K562 (cell line): ENCODE measurements around the gene SPTLC2. TPM values are rescaled to one million over a fixed set of nuclear protein-coding genes. Genes with fewer than 3 reads are reported as not detected.

ENCODE experiments used
- ATAC-seq: fragments of 200-7000 bp; cut with Tn5 transposase; 3 replicates; pipeline ENCODE4 v1.9.1; 2020; ENCODE audit warnings: moderate library complexity
- BruUV-seq: library from RNA; stranded (reverse); fragments of 400-500 nt; replicated peaks from 2 replicates; lab custom pipeline; 2021; lab: Mats Ljungman, UMichigan
- CTCF ChIA-PET: fragments of 300-600 bp; formaldehyde crosslinking; extraction: SDS; loops from one replicate; lab custom pipeline; 2021; ENCODE audit warnings: low intra/inter-chr PET ratio; lab: Yijun Ruan, JAX
- POLR2A ChIA-PET: fragments of 300-600, 350-650 bp; sonication (Branson Sonifier 250); formaldehyde crosslinking; extraction: SDS; loops from one replicate; lab custom pipeline; 2021; ENCODE audit warnings: antibody characterized with exemption, inconsistent platforms; lab: Yijun Ruan, JAX
- DNase-seq, 4 experiments: peaks; one replicate each; pipeline versions ENCODE4 v3.0.0 to v3.0.0-alpha.2; 2011 to 2018; ENCODE audit warnings: low spot score in 3 of 4, mixed read lengths in 3 of 4; ENCODE audit errors: extremely low read depth in 1 of 4
- FAIRE-seq: peaks from 2 replicates; lab custom pipeline; 2011; peaks lifted over from hg19 to GRCh38; lab: Jason Lieb, UNC
- H2AFZ ChIP-seq: 2 replicates; pipeline ENCODE4 v1.6.0; 2011; ENCODE audit warnings: low read depth, low read length, control low read depth, inconsistent platforms
- H3K27ac ChIP-seq: fragments of 200-600 bp; 3 replicates; pipeline ENCODE4 v1.8.0; 2011; ENCODE audit warnings: low read depth, mild to moderate bottlenecking, control low read depth, inconsistent platforms, low read length, moderate library complexity, mixed read lengths; ENCODE audit errors: extremely low read depth
- H3K27me3 ChIP-seq, 2 experiments: fragments of 300-600 bp in 1 of 2; 2 replicates in 1 of 2; 3 replicates in 1 of 2; pipeline versions ENCODE4 v1.6.0 to v1.8.0; 2011; ENCODE audit warnings: inconsistent platforms in 2 of 2, low read length in 2 of 2, mild to moderate bottlenecking in 1 of 2, mixed read lengths in 1 of 2, moderate library complexity in 1 of 2; ENCODE audit not compliant: control insufficient read depth in 2 of 2, insufficient read depth in 2 of 2
- H3K36me3 ChIP-seq: fragments of 300-600 bp; 3 replicates; pipeline ENCODE4 v1.8.0; 2011; ENCODE audit warnings: mild to moderate bottlenecking, low read length, inconsistent platforms; ENCODE audit not compliant: control insufficient read depth, insufficient read depth
- H3K4me1 ChIP-seq, 2 experiments: fragments of 200-600 bp in 1 of 2; replicated peaks in 1 of 2; 2 replicates in 1 of 2; 3 replicates in 1 of 2; pipeline versions ENCODE4 v1.5.1 to v1.8.0; 2011; ENCODE audit warnings: inconsistent platforms in 2 of 2, low read length in 2 of 2, mild to moderate bottlenecking in 1 of 2, mixed read lengths in 1 of 2, moderate library complexity in 1 of 2; ENCODE audit not compliant: control insufficient read depth in 2 of 2, insufficient read depth in 2 of 2
- H3K4me2 ChIP-seq: 2 replicates; pipeline ENCODE4 v1.6.1; 2011; ENCODE audit warnings: low read length, control low read depth, inconsistent platforms, mixed read lengths; ENCODE audit not compliant: insufficient read depth
- H3K4me3 ChIP-seq: fragments of 200-600 bp; sonication (generic), shearing (Covaris generic); 2 replicates; pipeline ENCODE4 v1.5.1; 2016; ENCODE audit warnings: control low read depth, inconsistent platforms
- H3K79me2 ChIP-seq: fragments of 200-600 bp; 3 replicates; pipeline ENCODE4 v1.8.0; 2011; ENCODE audit warnings: low read length, inconsistent platforms; ENCODE audit not compliant: control insufficient read depth, insufficient read depth
- H3K9ac ChIP-seq, 2 experiments: 2 replicates each; pipeline versions ENCODE4 v1.6.0 to v1.6.1; 2011; ENCODE audit warnings: low read depth in 2 of 2, low read length in 2 of 2, control low read depth in 1 of 2, inconsistent platforms in 1 of 2, mild to moderate bottlenecking in 1 of 2, mixed read lengths in 1 of 2; ENCODE audit not compliant: insufficient read depth in 1 of 2
- H3K9me1 ChIP-seq: one replicate; pipeline ENCODE4 v1.6.0; 2011; ENCODE audit warnings: inconsistent platforms, mild to moderate bottlenecking, low read length, moderate library complexity; ENCODE audit not compliant: control insufficient read depth, insufficient read depth
- H3K9me3 ChIP-seq: replicated peaks from 2 replicates; pipeline ENCODE4 v1.5.1; 2011; ENCODE audit warnings: low read depth, low read length, inconsistent platforms; ENCODE audit not compliant: control insufficient read depth, insufficient read depth
- H4K20me1 ChIP-seq: replicated peaks from 2 replicates; pipeline ENCODE4 v1.6.1; 2011; ENCODE audit warnings: low read length, inconsistent platforms, mixed read lengths; ENCODE audit not compliant: control insufficient read depth, insufficient read depth
- ARHGAP35 ChIP-seq: fragments of 450-650 bp; IDR thresholded peaks from 2 replicates; pipeline ENCODE4 v1.6.1; 2018; ENCODE audit not compliant: partially characterized antibody
- CBX5 ChIP-seq: IDR thresholded peaks from 2 replicates; pipeline ENCODE4 v1.6.1; 2014; ENCODE audit warnings: low read depth, borderline replicate concordance
- CHD2 ChIP-seq: IDR thresholded peaks from 2 replicates; pipeline ENCODE4 v1.6.1; 2011; ENCODE audit warnings: low read depth, low read length
- KHSRP ChIP-seq: fragments of 450-650 bp; IDR thresholded peaks from 2 replicates; pipeline ENCODE4 v1.6.1; 2017
- LCOR ChIP-seq: sonication (generic); formaldehyde crosslinking; IDR thresholded peaks from 2 replicates; pipeline ENCODE4 v1.8.0; 2022; ENCODE audit warnings: mild to moderate bottlenecking, missing genetic modification reagents
- MBD2 ChIP-seq: sonication (generic); IDR thresholded peaks from 2 replicates; pipeline ENCODE4 v1.6.1; 2016; ENCODE audit warnings: low read depth, borderline replicate concordance
- RBM22 ChIP-seq: fragments of 200-400 bp; formaldehyde crosslinking; IDR thresholded peaks from 2 replicates; pipeline ENCODE4 v1.6.1; 2018; ENCODE audit warnings: low read length, low read depth; ENCODE audit not compliant: poor library complexity, severe bottlenecking
- SAFB2 ChIP-seq: fragments of 200-400 bp; formaldehyde crosslinking; IDR thresholded peaks from 2 replicates; pipeline ENCODE4 v1.6.1; 2018; ENCODE audit warnings: borderline replicate concordance, low read length, low read depth, moderate library complexity; ENCODE audit not compliant: severe bottlenecking
- SAP30 ChIP-seq: fragments of 200-600 bp; sonication (generic); IDR thresholded peaks from 2 replicates; pipeline ENCODE4 v1.6.1; 2012; ENCODE audit warnings: borderline replicate concordance, low read depth, mild to moderate bottlenecking, moderate library complexity, low read length, control low read depth, inconsistent platforms; ENCODE audit not compliant: insufficient read depth, poor library complexity, severe bottlenecking
- SMARCA4 ChIP-seq: fragments of 450-650 bp; IDR thresholded peaks from 2 replicates; pipeline ENCODE4 v1.6.1; 2016
- SREBF1 ChIP-seq: fragments of 150-350 bp; IDR thresholded peaks from 2 replicates; pipeline ENCODE4 v1.6.1; 2014; ENCODE audit warnings: antibody characterized with exemption, low read depth, low read length, borderline replicate concordance
- SREBF2 ChIP-seq: sonication (generic); formaldehyde crosslinking; IDR thresholded peaks from 2 replicates; pipeline ENCODE4 v1.4.0; 2020; ENCODE audit warnings: mild to moderate bottlenecking, missing genetic modification reagents
- TGIF2 ChIP-seq: sonication (generic); formaldehyde crosslinking; IDR thresholded peaks from 2 replicates; pipeline ENCODE4 v1.8.1; 2022; ENCODE audit warnings: mild to moderate bottlenecking, missing genetic modification reagents, moderate library complexity
- ZBTB2 ChIP-seq: fragments of 450-650 bp; IDR thresholded peaks from 2 replicates; pipeline ENCODE4 v1.6.1; 2016; ENCODE audit warnings: antibody characterized with exemption
- ZFX ChIP-seq: sonication (generic); formaldehyde crosslinking; IDR thresholded peaks from 2 replicates; pipeline ENCODE4 v1.8.0; 2022; ENCODE audit warnings: mild to moderate bottlenecking, missing genetic modification reagents, moderate library complexity
- ZNF830 ChIP-seq: fragments of 250-450 bp; sonication (Bioruptor Pico); IDR thresholded peaks from 2 replicates; pipeline ENCODE4 v1.5.0; 2021; ENCODE audit warnings: mild to moderate bottlenecking
- ZSCAN29 ChIP-seq: fragments of 450-650 bp; IDR thresholded peaks from 2 replicates; pipeline ENCODE4 v1.6.1; 2017
- WGBS: fragments of 100-300 bp; shearing (Covaris generic); methylation state at CpG from one replicate; pipeline ENCODE4 v1.1.6; 2016; ENCODE audit warnings: low coverage, mixed read lengths; ENCODE audit not compliant: insufficient coverage; ENCODE audit errors: missing lambda C conversion rate; 5-methylcytosine and 5-hydroxymethylcytosine counted together
- in situ Hi-C: fragments of 300-500 bp; cut with MboI; formaldehyde crosslinking; loops from 4 replicates; pipeline ENCODE4 v1.15.0; 2018; ENCODE audit warnings: inconsistent platforms, mixed read lengths
- intact Hi-C: fragments of 100-400 bp; cut with micrococcal nuclease; formaldehyde crosslinking; loops from 2 replicates; pipeline ENCODE4 v1.14.2; 2022
- polyA plus RNA-seq, 8 experiments: library from polyadenylated mRNA; depleted of rRNA in 4 of 8; stranded (reverse) in 5 of 8; unstranded in 3 of 8; fragments of >200 nt; fragmentation: Nextera tagmentation in 2 of 8; fragmentation: Illumina TruSeq in 1 of 8; extraction: Ambion mirVana in 2 of 8; extraction: Trizol in 1 of 8; gene quantifications; 2 replicates each; pipeline versions ENCODE4 v1.2.1 to v1.2.3, GENCODE V29; 2011 to 2014; ENCODE audit warnings: inconsistent platforms in 1 of 8, missing spikeins in 1 of 8
- total RNA-seq, 7 experiments: library from RNA; depleted of rRNA in 6 of 7; stranded (reverse); fragments of >200 nt in 6 of 7; fragmentation: Illumina TruSeq in 2 of 7; extraction: Trizol in 2 of 7; gene quantifications; 2 replicates each; pipeline versions ENCODE4 v1.2.1 to v1.2.3, GENCODE V29; 2011 to 2021; ENCODE audit warnings: low replicate concordance in 1 of 7
- TF ChIP-seq, protein P1 (sequence below): sonication (generic); formaldehyde crosslinking; IDR thresholded peaks from 2 replicates; pipeline ENCODE4 v1.8.0; 2022; ENCODE audit warnings: mild to moderate bottlenecking, missing genetic modification reagents, borderline replicate concordance

Gene SPTLC2
- total and polyA plus RNA-seq, 9 of the 15 experiments (the other 6 are each of a cell fraction or from before 2014, with no cell fraction given): 4.5 to 30.4 (median 14.0) TPM

DNA sequence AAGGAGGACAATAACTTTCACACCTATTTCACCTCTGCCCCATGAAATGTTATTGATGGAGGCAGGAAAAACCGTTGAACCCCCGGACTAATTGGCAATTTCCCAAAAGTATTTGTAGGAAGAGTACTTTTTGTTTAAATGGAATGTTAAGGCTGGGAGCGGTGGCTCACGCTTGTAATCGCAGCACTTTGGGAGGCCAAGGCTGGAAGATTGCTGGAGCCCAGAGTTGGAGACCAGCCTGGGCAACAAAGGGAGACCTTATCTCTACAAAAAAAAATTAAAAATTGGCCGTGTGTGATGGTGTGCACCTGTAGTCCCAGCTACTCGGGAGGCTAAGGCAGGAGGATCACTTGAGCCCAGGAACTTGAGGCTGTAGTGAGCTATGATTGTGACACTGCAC is 26.0 kb upstream of the SPTLC2 start:
- in situ Hi-C loops: no loop called here
- Histone ChIP-seq H3K4me1 (peaks cover 9 to 11% of the 10 kb centered on the region in 2 experiments; a peak in 3 of 5 replicates), H3K27me3 (no peaks in the 10 kb centered on the region), H3K4me3 (no peak overlapping the region), H4K20me1 (no peaks in the 10 kb centered on the region), H3K79me2 (no peaks in the 10 kb centered on the region), H2AFZ (no peak overlapping the region), H3K9me1 (no peaks in the 10 kb centered on the region), H3K9me3 (peaks cover 2% of the 10 kb centered on the region; the same call in 1 of the 2 replicates), H3K27ac (no peak overlapping the region), H3K36me3 (no peaks in the 10 kb centered on the region), H3K4me2 (no peak overlapping the region), H3K9ac (no peak overlapping the region)
- FAIRE-seq (no peak), ATAC-seq (no peak), DNase-seq (no peak)
- ChIA-PET CTCF (no interaction called here), POLR2A (interaction anchor here (0.6 kb wide), 1 partner anchor 441 kb away, joined by 3 read pairs; no protein-coding TSS in a partner anchor)
- no TSS peak for BruUV-seq
- TF ChIP-seq SMARCA4 (no peak), ZFX (CRISPR knock-in tag) (no peak), ZNF830 (CRISPR knock-in tag) (no peak), SREBF2 (CRISPR knock-in tag) (no peak), LCOR (CRISPR knock-in tag) (no peak), SAFB2 (no peak), MBD2 (no peak), KHSRP (no peak), TGIF2 (CRISPR knock-in tag) (no peak), CHD2 (no peak), CBX5 (no peak), ARHGAP35 (no peak), SREBF1 (no peak), ZSCAN29 (no peak), ZBTB2 (no peak), RBM22 (no peak), SAP30 (no peak)
- TF ChIP-seq, protein P1, sequence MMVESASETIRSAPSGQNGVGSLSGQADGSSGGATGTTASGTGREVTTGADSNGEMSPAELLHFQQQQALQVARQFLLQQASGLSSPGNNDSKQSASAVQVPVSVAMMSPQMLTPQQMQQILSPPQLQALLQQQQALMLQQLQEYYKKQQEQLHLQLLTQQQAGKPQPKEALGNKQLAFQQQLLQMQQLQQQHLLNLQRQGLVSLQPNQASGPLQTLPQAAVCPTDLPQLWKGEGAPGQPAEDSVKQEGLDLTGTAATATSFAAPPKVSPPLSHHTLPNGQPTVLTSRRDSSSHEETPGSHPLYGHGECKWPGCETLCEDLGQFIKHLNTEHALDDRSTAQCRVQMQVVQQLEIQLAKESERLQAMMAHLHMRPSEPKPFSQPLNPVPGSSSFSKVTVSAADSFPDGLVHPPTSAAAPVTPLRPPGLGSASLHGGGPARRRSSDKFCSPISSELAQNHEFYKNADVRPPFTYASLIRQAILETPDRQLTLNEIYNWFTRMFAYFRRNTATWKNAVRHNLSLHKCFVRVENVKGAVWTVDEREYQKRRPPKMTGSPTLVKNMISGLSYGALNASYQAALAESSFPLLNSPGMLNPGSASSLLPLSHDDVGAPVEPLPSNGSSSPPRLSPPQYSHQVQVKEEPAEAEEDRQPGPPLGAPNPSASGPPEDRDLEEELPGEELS: no peak
- 45% methylated on average over 5 of the region's 7 CpGs for WGBS
- intact Hi-C loops: no loop called here
